ENCODE results near the gene PRR14.
"Not testable (repeated sequence)": the region's sequence is repeated elsewhere in the genome, so short reads cannot be mapped to it uniquely, and the experiment has no call there.

PRR14 gene

DNA sequence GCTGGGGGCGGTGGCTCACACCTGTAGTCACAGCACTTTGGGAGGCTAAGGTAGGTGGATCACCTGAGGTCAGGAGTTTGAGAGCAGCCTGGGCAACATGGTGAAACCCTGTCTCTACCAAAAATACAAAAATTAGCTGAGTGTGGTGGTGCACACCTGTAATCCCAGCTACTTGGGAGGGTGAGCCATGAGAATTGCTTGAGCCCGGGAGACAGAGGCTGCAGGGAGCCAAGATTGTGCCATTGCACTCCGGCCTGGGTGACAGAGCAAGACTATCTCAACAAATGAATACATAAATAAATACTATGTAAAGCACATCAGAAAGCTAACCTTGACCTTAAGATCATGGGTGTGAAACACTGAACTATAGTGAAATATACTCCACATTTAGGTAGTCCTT lies 45.9 kb downstream of the PRR14 start:
- DNase-seq: not testable (repeated sequence)

DNA sequence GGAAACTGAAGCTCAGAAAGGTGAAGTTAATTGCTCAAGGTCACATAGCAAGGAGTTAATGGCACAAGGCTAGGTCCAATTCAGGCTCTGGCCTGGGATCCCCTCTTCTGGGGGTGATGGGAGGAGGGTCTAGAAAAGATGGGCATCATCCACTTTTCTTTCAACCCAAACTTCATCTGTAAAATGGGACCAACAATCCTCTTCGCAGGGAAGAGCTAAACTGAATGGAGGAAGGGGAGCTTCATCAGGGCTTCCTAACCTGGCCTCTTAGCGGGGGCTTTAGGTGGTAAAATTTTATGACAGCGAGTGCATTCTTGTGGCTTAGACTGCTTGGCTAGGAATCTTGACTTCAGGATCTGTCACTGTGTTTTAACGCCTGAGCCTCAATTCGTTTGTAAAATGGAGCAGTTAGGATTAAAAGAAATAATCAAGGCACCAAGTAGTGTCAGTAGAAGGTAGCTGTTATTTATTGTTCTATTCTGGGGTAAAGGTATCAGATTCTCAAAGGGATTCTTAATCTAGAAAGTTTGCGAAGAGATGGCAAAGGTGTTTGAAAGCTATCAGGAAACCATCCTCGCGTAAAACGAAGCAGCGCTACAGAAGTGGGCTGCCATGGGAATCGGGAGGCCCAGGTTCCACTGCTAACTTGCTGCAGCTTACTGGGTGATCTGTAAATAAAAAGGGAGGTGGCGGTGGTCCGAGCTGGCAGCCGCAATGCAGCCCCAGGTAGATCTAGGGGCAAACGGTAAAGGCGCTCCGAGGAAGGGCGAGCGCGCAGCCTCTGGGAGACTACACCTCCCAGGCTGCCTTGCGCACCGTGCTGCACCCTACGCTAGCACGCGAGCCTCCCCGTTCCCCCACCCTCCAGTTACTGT lies 46.7 kb downstream of the PRR14 start:
- DNase-seq: no peak

GRCh38 chr16:30698139-30698815 lies 47.5 kb downstream of the PRR14 start:
- peak; percentile 99 for DNase-seq

DNA sequence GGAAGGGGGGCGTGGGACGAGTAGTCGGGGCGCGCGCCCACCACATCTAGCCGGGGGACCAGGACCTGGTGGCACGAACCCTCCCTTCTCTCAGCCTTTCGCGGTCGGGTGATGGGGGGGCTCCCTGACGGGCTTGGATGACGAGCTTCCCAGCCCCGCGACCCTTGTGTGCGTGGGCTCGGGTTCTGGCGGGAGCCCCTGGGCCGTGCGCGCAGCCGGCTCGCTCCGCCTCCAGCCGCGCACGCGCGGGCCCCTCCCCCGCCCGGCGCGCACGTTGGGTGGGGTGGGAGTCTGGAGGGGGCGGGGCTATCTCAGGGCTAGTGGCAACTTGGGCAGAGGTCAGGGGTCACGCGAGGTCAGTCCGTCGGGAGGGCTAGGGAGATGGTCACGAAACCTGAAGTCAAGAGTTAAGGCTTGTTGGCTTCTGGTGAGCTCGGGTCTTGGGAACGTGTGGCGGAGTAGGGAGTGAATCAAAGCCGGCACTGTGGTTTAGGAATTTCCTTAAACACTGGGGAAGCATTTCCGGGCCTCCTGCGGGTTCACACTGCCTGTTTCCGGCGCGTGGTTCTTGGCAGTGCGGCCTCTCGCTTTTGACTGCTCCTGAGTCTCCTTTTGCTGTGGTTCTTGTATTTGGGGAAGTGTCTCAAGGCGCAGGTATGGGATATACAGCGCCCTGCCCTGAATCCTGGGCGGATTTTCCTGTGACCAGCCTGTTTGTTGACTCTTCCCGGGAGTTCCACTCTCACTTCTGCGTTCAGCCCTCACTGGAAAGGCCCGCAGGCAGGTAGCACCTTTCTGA lies 48.3 kb downstream of the PRR14 start, which contains the start of gene SRCAP:
Gene SRCAP, plus strand, starts transcription at position 356 of the 799 bp plus-strand sequence. CDS start 1,654 bp downstream, outside the sequence.
- DNase-seq: peak; percentile 93

GRCh38 chr16:30699615-30700099 lies 48.9 kb downstream of the PRR14 start:
- DNase-seq: no peak

- no peak for DNase-seq
Observed at GRCh38 chr16:30700491-30700890, 49.7 kb downstream of the PRR14 start.

- DNase-seq: no peak
Observed at GRCh38 chr16:30700971-30701370, 50.2 kb downstream of the PRR14 start.

GRCh38 chr16:30703071-30703470 lies 52.3 kb downstream of the PRR14 start:
- not testable (repeated sequence) for DNase-seq

DNA sequence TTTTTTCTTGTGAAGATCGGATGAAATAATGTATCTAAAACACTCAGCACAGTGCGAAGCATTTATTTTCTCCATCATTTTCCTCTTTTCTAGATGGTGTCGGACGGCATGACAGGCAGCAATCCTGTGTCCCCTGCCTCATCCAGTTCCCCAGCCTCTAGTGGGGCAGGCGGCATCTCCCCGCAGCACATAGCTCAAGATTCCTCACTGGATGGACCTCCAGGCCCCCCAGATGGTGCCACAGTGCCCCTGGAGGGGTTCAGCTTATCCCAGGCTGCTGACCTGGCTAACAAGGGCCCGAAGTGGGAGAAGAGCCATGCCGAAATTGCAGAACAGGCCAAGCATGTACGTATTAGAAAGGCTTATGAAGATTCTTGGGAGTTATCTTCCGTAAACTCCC lies 53.2 kb downstream of the PRR14 start:
- DNase-seq: no peak
